Hematopoietic multipotent progenitor cell treated with erythropoietin and hydrocortisone succinate and interleukin-3 and kit ligand, for 6 days (in vitro differentiated cells): ENCODE results near the gene CHST8.
"Not testable (repeated sequence)": the region's sequence is repeated elsewhere in the genome, so short reads cannot be mapped to it uniquely, and the experiment has no call there.

Experiments used
- DNase-seq: peaks from one replicate; pipeline ENCODE4 v3.0.0-alpha.2; 2015

CHST8 gene

DNA sequence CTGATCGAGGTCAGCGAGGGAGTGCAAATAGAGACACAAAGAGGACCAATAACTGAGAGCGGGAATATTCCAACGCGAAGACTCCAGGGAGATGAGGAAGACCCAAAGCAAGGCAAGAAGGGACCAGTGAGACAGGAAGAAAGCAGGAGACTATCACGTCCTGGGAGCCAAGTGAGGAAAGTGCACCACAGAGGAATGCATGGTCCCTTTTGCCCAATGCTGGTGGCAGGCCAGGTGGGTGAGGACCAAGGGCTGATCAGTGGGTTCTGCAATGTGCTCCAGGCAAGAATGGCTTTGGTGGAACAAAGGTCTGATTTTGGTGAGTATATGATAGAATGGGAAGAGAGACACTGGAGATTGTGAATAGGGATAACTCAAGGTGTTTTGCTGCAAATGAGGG lies 25.4 kb downstream of the CHST8 start:
- DNase-seq = no peak

DNA sequence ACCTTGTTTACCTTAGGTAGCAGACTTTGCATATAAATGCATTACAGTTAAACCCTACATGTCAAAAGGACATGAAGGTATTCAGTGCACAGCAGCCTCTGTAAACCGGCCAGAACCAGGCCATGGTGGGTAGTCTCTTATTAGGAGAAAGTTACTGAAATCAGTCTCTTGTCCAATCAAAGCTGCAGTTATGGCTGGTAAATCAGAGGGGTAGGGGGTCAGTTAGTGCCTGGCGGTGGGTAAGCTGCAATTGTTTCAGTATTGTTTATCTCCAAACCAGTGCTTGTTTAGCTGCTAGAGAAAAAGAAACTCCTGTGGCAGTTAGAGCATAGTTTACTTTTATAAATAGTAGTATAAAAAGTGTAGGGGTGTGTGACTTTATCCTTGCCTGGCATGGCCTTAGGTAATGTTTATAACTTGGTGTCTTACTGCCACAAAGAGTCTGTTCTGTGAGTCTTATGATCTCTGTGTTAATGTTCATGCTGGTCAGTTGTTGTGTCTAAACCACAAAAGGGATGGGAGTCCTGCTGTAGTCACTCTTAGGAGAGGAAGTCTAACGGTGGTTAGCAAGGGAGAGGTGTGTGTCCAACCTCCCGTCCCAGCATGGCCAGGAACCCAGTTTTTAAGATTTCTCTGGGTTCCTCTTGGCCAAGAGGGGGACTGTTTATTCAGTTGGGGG lies 28.0 kb downstream of the CHST8 start:
- no peak for DNase-seq

DNA sequence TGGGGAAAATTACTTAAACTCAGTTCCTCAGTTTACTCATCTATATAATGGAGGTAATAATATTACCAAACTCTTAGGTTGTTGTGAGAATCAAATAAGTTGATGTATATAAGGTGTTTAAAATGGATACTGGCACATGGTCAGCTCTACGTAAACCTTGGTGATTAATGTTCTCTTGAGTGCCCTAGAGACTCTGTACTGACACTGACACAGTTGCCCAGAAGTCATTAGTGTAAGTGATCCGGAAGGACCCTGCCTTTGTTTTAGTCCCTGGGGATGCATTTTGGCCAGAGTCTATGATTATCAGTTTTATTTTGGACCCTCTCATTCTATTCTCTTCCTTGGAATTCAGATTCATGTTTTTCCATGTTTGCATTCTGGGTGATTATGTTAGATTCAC lies 31.9 kb downstream of the CHST8 start:
- DNase-seq = no peak

DNA sequence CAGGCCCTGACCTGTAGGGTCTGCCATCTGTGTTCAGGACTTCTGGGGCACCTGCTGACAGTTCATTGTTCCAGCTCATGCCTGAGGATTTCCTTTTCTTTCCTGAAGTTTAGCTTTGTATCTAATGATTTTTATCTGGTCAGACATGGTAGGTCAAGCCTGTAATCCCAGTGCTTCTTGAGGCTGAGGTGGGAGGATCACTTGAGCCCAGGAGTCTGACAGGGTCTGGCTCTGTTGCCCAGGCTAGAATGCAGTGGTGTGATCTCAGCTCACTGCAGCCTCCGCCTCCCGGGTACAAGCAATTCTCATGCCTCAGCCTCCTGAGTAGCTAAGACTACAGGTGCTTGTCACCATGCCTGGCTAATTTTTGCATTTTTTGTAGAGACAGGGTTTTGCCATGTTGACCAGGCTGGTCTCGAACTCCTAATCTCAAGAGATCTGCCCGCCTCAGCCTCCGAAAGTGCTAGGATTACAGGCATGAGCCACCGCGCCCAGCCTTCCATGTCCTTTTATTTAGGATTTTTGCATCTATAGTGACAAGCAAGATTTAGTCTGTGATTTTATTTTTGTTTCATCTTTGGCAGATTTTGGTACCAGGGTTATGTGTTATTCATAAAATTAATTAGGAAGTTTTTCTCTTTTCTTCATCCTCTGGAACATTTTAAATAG lies 33.2 kb downstream of the CHST8 start:
- no peak for DNase-seq

DNA sequence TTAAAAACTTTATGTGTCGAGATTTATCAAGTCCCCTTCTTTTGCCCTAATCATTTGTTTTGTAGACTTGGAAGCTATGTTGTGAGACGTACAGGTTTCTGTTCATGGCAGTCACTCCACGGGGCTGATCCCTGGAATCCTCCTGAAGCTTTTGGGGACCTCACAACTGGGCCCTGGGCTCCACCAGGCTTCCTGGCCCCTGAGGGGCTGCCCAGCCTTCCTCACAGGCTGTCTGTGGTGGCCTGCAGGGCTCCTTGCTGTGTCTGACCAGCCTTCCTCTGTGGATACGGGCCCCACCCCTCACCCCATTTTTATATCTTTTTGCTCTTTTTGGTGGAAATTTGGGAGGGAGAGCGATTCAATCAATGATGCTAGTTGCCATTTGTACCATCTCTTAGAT lies 38.1 kb downstream of the CHST8 start:
- DNase-seq = no peak

DNA sequence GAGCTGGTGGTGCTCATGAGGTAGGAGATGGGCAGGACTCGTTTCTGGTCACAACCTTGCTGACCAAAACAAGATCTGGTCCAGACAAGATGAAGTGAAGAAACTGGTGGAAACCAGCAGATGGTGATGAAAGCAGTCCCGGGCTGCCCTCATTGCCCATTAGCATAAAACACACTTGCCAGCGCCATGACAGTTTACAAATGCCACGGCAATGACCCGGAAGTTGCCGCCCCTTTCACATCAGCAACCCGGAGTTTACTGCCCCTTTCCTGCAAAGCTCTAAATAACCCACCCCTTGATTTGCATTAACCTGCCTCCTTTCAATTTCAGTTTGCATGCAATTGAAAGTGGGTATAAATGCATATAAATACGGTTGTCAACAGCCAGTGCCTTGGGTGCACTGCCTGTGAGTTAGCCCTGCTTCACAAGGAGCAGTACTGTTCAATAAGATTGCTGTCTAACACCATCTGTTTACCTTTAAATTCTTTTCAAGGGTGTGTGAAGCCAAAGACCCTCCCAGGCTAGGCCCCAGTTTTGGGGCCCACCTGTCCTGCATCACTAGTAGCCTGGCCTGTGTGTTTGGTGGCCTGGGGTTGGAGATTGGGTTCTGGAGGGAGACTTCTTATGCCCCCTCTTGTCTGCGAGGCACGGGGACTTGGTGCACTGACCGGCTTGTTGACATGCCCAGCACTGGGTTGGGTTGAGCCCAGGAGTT lies 38.8 kb downstream of the CHST8 start:
- DNase-seq = no peak

DNA sequence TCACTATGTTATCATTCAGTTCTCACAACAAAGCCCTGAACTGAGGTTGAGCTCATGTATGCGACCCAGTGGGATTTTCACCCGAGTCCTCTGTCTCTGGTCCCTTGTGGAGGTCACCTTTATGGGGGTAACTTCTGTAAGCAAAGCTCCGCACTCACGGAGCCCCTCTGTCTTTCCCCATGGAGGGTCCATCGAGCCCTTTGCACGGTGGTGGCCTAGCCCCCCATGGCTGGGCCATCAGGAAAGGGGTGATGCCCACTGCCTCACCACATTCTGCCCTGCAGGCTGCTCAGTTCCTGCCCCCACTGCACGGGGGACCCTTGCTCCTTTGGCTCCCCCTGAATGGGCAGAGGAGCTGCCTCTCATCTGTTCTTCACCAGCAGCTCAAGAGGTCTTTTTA lies 39.6 kb downstream of the CHST8 start:
- DNase-seq = no peak

DNA sequence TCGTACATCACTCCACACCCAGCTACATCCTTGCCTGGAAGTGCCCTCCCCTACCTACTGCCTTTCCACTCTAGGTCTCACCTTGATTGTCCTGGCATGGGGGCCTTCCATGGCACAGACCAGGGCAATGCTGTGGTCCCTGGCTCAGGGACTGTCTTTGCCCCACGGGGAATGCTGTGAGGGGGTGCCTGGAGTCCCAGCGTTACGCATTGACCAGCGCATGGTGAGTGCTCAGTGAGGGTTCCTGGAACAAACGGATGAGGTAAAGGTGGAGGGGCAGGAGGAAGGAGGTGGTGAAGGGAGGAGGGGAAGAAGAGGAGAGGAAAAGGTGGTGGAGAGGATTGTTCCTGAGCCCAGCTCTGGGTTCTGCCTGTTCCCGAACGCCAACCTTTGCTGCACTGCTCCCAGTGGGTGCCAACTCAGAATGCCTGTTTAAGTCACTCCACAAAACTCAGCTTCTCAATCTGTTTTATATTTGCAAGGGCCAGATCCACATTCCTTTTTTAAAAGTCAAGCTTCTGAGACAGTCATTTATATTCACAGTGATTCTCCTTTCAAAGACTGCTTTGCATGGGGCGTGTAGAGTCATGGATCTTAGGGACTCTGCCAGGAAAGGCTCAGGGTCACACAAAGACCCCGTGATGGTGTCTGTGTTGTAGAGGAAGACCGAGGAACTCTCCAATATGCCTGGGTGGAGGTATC lies 40.8 kb downstream of the CHST8 start:
- DNase-seq = no peak

DNA sequence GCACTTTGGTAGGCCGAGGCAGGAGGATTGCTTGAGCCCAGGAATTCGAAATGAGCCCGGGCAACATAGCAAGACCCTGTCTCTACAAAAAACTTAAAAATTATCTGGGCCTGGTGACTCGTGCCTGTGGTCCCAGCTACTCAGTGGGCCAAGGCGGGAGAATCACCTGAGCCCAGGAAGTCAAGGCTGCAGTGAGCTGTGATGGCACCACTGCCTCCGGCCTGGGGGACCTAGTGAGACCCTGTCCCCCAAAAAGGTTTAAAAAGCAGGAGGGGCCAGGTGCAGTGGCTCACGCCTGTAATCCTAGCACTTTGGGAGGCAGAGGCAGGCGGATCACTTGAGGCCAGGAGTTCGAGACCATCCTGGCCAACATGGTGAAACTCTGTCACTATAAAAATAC lies 41.6 kb downstream of the CHST8 start:
- not testable (repeated sequence) for DNase-seq

DNA sequence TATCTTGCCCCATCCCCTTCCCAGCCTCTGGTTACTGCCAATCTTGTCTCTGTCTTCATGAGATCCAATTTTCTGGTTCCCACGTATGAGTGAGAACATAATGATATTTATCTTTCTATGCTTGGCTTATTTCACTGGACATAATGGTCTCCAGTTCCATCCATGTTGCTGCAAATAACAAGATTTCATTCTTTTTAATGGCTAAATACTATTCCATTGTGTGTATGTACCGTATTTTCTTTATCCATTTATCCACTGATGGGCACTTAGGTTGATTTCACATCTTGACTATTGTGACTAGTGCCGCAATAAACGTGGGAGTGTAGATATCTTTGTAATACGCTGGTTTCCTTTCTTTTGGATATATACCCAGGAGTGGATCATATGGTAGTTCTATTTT lies 43.0 kb downstream of the CHST8 start:
- no peak for DNase-seq

DNA sequence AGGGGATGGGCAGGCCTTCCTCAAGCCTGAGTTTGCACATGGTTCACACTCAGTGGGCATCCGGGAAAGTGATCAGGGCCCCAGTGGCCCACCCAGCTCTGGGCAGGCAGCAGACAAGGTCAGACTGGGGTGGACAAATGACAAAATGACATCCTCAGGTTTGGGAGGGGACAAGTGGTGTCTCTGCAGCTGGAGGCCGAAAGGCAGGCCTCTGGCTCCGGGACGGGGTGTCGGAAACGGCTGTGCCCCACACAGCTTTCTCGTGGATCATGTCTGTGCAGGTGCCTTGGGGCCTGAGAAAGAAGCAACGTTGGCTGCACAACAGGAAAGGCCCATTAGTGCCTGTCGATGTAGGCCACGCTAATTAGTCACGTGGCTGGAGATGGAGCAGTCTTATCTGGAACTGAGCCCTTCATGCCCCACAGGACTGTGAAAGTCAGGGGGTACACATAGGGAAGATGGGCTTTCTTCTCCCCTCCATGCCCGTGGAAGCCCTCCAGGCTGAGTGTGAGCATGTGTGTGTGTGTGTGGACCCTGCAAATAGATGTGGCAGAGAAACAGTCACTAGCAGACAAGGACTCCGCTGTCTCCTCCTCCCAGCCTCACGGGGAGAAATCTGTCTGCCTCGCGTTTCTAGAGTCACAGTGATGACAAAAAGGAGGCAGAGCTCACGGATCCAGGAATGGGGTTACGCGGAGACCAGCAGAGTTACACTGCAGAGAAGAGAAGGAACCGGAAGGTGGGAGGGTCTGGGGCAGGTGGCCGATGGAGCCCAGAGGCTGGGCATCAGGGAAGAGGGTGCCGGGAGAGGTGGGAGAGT lies 44.2 kb downstream of the CHST8 start:
- DNase-seq = no peak

DNA sequence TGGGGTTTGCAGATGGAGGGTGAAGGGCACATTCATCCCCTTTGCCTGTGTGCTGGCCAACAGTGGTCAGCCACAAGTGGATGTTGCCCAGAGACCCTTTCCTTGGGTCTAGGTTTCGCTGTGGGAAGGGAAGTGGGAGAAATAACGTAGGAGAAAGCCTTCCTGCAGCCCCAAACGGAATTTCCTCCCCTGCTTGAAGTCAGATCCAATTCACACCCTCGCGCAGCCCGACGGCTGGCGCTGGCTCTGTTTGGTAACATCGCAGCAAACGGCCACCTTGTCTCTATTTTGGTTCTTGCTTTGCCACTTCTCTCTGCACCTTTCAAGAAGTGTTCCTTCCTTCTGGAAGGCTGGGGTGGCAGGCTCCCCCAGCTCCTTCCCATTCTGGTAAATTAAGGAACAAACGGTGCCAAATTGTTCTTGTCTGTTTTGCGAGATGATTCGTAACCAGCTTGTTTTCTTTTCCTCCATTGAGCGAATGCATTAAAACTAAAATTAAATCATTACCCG lies 45.4 kb downstream of the CHST8 start:
- no peak for DNase-seq

DNA sequence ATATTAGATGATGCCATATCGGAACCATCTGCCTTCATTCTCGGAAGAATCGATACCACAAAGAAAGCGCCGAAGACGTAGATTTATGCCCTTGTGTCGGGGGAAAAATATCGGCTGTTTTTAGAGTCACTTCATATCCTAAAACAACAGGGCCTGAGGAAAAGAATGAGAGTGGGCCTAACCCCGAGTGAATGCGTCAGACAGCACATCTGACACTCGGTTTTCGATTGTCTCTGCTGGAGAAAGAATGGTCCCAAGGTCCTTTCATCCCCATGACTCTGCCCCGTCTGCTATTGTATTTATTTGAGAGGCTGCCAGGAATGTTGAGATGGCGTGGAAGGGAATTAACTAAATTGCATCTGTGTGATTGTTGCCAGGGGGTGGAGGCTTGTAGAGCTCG lies 46.1 kb downstream of the CHST8 start:
- DNase-seq = no peak

DNA sequence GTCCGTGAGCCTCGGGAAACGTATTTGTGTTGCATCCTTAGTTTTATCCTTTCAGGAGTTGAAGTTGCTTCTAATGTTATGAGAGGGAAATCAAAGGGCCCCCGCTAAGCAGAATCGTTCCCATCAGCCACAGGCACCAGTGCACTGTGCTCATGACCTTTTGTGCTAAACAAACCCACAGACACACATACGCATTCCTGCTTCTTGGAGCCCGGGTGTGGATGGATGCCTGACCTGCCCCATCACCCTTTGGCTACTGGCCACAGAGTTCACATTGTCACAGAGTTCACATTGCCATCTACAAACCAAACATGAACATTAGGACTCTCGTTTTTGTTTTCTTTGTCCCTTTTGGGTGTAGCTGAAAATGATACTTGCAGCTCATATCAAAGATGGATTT lies 47.2 kb downstream of the CHST8 start:
- no peak for DNase-seq

DNA sequence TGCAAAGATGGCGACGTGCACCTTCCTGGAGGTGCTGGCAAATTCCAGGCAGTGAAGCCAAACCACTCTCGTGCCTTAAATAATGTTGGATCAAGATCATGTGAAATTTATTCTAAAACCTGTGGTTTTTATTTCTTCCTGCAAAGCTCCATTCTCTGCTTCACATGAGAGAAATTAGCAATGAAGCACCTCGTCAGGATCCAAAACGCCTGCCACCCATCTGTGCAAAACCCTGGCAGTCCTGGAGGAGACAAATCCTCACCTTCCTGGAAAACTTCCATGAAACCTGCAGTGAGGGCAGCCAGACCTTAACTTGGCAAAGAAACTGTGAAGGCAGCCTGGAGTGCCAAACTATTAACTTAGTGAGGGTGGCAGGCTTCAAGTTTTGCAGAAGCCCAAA lies 47.6 kb downstream of the CHST8 start:
- DNase-seq = no peak

DNA sequence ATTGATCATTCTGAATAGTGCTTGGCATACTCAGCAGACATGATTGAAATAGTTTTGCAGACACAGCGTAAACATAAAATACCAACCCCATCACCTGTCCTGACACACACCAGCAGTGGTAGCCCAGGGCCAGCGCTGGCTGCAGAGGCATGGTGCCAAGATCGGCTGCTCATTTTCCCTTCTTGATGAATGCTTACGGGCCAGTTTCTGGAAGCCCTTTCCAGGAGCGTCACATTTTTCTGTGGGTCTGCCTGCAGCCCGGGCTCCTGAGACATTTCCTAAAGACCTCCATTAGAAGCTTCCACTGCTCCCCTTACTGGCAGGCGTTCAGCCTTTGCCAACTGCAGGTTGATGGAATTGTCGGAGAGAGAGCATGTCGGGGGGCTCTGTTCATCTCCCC lies 48.6 kb downstream of the CHST8 start:
- DNase-seq = no peak

DNA sequence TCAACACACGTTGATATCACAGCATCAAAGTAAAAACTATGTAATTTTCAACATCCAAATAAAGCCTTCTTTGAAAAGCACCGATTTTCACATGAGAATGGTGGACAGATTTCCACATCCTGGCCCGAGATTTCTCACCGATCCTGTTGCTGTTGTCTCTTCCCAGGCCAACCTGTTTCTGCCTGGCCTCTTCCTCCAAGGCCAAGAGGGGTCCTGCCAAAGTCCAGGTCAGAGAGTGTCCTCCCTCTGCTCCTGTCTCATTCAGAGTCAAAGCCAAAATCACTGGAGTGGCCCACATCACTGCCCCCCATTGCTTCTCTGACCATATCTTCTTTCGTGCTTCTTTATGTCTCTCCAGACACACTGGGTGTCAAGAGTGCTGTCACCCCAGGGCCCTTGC lies 49.5 kb downstream of the CHST8 start:
- no peak for DNase-seq

DNA sequence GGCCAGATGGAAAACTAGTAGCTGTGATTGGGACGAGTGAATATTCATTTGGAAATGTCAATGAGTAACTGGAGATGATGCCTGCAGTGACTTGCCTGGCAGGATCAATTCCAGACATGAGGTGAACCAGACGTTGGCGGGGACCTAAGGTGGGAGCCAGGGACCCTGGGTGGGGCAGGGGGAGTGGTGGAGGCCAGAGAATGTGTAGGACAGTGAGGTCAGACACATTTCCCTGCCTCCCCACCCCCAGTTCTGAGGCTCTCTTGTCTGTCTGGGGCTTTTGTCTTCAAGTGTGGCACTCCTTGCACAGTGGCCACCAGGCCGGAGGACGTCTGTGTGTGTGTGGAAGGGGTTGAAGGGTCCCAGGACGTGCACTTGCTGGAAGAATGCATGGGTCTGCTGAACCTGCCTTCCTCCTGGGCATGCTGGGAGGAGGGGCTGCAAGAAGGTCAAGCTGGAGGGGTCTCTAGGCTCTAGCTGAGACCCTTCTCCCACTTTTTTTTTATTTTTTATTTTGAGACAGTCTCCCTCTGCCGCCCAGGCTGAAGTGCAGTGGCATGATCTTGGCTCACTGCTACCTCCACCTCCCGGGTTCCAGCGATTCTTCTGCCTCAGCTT lies 51.6 kb downstream of the CHST8 start:
- no peak for DNase-seq

DNA sequence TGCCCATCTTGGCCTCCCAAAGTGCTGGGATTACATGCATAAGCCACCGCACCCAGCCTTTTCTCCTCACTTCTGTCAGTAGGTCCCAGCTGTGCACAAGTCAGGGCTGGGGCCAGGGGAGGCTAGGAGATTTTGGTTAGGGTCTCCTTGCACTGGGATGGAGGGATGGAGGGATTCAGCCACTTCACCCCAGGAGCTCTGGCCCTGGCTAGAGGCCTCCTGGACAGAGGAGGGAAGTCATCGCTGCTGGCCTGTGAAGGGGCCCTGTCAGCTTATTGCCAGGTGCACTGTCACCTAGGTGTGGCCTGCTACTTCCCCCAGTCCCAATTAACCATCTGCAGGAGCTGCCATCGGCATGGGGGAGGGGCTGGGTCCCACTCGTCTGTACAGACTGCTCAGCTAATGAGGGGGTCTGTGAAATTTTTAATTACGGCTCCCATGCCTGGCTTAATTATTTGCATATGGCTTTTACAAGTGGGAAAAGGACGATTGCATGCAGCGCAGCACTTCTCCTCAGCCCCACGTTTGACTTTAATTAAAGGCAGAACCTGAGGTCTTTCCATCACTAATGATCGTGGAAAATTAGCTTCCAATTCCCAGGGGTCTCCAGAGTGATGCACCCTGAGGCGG lies 52.4 kb downstream of the CHST8 start:
- DNase-seq = no peak

DNA sequence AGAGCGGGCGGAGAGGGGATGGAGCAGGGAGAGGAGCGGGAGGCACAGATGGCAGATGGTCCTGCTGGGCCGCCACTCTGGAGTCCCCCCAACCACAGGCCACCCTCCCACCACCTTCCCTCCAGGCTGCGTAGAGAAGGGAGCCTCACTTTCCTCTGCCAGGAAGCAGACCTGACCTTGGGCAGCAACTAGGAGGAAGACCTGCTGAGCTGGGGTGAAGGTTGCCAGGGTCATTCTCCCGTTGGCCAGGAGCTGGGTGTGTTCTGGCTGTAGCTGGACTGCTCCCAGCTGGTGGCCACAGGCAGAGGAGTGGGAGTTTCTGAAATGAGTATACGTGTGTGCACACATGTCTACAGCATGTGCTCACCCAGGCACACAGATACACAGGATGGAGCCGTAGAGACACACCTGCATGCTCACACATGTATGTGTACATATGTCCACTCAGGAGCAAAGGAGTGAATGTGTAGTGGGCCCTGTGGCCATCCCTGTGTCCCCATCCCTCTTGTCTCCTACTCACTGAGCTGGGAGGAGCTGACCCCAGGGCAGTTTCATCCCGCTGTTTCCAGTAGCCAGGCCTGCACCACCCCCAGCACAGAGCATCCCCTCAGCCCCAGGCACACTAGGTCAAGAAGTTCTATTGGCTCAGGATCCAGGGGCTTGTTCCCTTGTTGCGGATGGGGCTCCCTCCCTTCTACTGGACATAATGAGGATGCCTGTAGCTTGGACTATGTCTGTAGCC lies 53.0 kb downstream of the CHST8 start:
- no peak for DNase-seq
